HG02678 (cell line): ENCODE measurements around the gene DNAH5.
"Not testable (repeated sequence)": the region's sequence is repeated elsewhere in the genome, so short reads cannot be mapped to it uniquely, and the experiment has no call there.

Source experiments
- ATAC-seq: cut with Tn5 transposase; IDR thresholded peaks from one replicate; pipeline ENCODE4 v1.9.1; 2021; ENCODE audit warnings: mild to moderate bottlenecking, moderate library complexity; ENCODE audit not compliant: unreplicated experiment

DNAH5 gene, protein sequence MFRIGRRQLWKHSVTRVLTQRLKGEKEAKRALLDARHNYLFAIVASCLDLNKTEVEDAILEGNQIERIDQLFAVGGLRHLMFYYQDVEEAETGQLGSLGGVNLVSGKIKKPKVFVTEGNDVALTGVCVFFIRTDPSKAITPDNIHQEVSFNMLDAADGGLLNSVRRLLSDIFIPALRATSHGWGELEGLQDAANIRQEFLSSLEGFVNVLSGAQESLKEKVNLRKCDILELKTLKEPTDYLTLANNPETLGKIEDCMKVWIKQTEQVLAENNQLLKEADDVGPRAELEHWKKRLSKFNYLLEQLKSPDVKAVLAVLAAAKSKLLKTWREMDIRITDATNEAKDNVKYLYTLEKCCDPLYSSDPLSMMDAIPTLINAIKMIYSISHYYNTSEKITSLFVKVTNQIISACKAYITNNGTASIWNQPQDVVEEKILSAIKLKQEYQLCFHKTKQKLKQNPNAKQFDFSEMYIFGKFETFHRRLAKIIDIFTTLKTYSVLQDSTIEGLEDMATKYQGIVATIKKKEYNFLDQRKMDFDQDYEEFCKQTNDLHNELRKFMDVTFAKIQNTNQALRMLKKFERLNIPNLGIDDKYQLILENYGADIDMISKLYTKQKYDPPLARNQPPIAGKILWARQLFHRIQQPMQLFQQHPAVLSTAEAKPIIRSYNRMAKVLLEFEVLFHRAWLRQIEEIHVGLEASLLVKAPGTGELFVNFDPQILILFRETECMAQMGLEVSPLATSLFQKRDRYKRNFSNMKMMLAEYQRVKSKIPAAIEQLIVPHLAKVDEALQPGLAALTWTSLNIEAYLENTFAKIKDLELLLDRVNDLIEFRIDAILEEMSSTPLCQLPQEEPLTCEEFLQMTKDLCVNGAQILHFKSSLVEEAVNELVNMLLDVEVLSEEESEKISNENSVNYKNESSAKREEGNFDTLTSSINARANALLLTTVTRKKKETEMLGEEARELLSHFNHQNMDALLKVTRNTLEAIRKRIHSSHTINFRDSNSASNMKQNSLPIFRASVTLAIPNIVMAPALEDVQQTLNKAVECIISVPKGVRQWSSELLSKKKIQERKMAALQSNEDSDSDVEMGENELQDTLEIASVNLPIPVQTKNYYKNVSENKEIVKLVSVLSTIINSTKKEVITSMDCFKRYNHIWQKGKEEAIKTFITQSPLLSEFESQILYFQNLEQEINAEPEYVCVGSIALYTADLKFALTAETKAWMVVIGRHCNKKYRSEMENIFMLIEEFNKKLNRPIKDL (N-terminal part only)

DNA sequence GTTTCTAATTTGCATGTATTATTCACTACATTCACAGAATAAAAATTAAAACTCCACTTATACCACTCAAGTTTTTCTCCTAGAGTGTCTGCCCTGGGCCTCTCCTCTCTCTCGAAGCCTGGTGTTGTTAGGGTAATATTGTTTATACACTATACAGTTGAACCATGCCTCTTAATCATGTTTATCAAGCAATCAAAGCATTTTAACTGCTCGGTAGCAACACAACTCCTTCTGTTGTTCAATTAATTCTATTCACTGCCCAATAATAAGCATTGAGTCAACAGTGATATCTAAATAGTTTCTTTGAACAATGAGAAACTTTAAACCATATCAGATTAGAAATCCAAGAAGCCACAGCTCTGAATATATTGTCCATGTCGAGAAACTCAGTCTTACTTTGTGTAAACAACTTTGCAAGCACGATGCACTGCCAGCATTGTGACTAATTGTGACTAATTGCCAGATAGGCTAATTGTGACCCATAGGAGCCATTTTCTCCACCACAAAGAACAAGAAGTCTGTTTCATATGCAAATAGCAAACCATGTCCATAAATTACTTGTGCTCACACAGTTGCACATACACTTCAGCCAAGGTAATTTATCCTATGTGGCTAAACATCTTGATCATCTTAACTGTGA, at the start of gene DNAH5:
Gene DNAH5 (minus strand): TSS at position 129 of the 640 bp plus-strand sequence. CDS start 250 bp downstream, outside the sequence.
- ATAC-seq = no peak

DNA sequence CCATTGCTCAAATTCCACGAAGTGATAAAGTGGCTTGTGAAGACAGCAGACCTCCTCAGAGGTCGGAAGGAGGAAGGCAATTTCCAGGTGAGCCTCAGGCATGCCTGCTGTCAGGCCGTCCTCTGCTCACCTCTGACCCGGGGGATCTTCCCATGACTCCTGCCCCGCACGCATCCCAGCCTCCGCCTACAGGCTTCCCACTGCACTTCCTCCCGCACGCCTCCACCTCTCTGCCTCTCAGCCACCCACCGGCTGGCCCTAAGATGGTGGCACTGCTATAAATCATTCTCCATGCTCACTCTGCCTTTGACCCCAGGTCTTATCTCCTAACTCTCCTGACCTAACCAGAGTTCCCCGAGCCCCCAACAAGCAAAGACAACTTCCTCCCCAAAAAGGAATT, 49.4 kb upstream of the DNAH5 start:
- ATAC-seq = no peak

DNA sequence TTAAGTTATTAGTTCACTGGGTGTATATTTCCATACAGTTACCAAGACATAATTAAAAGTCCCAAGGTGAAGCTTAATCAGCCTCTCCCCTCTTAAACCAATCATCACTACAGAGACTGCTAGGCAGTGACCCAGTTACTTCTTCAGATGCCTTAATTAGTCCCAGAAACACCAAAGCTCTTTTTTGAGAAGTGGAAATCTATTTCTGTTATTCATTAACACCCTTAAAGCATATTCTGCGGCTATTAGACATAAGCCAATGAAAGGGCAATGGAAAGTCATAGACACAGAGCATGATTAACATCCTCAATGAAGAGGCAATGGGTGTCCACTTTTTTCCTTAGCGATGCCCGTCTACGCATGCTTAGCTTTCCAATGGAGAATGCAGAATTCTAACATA, 48.3 kb upstream of the DNAH5 start:
- peak; percentile 56 for ATAC-seq

DNA sequence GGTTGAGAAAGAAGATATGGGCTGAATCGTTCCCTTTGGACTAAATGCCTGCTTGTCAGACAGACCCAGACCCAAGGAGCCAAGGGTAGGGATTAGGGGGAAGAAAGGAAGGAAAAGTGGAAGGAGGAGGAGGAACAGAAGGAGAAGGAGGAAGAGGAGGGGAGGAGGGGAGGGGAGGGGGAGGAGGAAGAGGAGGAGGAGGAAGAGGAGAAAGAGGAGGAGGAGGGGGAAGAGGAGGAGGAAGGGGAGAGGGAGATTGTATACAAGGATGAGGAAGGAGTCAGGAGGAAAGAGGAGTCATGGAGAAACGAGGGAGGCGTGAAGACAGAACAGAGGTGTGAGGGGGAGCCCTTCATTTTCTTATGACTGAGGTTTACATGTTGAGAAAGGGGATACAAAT, 46.9 kb upstream of the DNAH5 start:
- ATAC-seq = no peak

GRCh38 chr5:13990896-13991295, 46.4 kb upstream of the DNAH5 start:
- no peak for ATAC-seq

DNA sequence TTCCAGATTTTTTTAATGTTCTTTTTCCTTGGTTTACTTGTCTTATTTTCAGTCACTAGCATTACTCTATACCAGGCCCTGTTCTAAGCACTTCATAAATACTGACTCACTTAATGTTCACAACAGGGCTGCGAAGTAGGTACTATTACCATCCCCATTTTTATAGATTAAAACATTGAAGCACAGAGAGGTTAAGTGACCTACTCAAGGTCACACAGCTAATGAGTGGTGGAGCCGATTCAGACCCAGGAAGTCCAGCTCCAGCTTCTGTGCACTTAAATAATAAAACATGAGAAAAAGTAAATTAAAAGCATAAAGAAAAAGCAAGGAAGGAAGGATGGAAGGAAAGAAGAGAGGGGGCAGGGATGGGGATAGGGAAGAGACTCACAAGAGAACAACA, 45.3 kb upstream of the DNAH5 start:
- no peak for ATAC-seq

GRCh38 chr5:13987843-13988464, 43.5 kb upstream of the DNAH5 start:
- peak; percentile 51 for ATAC-seq

DNA sequence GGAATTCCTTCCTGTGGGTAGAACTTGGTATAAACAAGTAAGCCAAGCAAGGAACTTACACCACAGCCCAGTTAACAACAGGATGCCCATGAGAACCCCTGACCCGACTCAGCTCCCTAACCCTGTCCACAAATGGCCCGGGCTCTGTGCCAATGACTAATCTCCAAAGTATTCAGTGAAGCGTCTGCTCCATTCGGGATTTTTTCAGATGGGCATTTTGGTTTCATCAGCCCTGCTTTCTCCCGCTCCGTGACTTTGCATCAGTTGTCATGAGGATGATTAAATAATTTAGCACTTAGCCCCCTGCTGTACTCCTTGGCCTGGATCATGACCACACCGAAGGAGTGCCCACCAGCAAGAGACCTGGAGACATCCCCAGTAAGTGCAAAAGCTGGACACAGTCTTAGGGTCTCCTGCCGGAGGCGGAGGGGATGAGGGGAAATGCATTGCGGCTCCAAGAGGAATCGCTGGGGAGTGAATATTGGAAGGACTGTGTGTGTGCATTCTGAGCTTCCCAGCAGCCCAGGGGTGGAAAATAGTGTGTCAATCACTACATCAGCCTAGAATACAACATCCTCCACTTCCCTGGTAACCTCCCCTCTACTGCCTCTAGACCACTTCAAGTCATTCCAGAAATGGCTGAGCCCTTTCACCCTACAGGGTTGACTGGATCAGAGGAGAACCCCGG, 41.4 kb upstream of the DNAH5 start:
- ATAC-seq = no peak

DNA sequence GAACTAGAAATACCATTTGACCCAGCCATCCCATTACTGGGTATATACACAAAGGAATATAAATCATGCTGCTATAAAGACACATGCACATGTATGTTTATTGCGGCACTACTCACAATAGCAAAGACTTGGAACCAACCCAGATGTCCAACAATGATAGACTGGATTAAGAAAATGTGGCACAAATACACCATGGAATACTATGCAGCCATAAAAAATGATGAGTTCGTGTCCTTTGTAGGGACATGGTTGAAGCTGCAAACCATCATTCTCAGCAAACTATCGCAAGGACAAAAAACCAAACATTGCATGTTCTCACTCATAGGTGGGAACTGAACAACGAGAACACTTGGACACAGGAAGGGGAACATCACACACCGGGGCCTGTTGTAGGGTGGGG, 40.4 kb upstream of the DNAH5 start:
- not testable (repeated sequence) for ATAC-seq

DNA sequence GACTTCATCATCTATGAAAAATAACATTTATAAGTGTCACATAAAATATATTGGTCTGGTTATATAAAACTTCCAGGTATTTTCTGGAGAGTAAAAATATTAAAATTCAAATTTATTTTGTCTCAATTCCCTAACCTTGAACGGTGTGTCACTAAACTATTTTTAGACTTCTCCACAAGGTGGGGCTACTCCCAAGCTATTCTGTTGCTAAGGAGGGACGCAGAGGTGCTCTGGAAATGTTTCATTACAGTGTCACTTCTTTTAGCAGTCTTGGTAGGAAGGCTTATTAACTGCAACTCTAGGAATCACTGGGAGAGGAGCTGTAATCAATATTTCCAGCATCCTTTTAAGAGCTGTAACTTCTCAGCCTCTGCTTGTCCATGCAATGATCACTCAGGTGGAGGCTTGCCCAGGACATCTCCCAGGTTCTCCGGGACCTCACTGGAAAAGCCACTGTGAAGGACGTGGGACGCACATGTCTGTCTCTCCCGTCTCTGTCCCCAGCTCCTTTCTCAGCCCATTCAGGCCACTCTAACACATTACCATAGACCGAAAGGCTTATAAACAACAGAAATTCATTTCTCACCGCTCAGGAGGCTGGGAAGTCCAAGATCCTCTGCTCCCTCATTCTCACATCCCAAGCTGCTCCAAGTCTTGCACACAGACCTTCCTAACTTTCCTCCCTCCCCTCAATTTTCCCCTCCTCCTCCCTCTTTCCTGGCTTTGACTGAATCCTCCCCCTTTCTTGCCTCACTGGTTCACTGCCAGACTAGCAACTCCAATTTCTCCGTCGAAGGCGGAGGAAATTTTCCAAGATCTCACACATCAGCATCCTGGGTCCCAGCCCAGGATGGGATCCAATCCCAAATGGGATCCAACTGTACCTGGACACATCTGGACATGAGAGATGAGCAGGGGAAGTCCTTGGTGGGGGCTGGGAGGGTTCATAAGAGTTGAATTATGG, 32.7 kb upstream of the DNAH5 start:
- no peak for ATAC-seq

DNA sequence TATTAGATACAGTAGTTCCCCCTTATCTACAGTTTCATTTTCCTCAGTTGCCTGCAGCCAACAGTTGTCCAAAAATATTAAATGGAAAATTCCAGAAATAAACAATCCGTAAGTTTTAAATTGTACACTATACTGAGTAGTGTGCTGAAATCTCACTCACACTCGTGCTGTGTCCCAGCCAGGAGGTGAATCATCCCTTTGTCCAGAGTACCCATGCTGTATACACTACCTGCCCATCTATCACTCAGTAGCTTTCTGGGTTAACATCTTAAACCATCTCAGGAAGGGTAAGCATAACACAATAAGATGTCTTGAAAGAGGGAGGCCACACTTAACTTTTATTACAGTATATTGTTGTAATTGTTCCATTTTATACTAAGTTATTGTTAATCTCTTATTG, 31.7 kb upstream of the DNAH5 start:
- no peak for ATAC-seq

- ATAC-seq = no peak
These were observed 30.8 kb upstream of the DNAH5 start for GRCh38 chr5:13975246-13975645.

- no peak for ATAC-seq
These were observed 29.2 kb upstream of the DNAH5 start for GRCh38 chr5:13973724-13974123.

DNA sequence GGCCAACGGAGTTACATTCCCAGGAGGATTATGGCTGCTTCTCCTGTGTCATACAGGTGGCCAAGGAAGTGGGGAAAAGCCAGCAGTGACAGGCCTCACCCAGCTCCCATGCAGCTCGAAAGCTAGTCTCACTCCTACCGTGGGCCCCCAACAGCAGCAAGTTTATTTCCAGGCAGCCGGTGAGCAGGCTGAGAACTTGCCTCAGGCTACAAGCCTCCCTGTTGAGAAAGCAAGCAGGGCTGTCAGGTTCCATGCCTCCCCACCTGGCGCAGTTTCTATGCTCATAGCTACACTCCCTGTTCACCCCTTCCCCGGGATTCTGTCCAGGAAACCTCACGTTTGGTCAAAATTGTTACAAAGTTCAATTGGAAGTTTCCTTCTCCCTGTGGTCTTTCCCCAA, 27.5 kb upstream of the DNAH5 start:
- no peak for ATAC-seq

DNA sequence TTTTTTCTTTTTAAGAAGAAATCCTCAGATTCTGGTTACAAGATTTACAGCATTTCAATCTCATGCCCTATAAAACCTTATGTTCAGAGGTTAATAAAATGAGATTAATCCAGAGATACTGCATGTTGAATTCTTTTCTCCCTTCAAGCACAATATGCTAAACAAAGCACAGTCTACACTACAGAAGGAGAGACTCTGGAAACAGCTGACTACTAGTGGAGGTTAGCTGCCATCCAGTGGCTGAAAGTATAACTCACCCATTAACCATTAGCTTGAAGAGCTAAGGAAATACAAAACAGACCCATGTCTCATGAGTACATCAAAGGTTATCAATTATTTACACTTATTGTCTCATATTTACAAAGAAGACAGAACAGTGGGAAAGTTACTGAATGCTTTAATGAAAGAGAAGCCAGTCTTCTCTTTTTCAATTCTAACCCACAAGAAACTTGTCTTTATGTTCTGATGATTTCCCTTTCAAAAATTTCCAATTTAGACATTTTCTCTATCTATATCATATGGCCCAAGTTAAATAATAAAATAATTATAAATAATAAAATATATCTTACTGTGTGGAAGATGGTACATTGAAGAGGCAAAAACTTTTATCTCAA, 12.7 kb upstream of the DNAH5 start:
- ATAC-seq = peak; percentile 96

DNA sequence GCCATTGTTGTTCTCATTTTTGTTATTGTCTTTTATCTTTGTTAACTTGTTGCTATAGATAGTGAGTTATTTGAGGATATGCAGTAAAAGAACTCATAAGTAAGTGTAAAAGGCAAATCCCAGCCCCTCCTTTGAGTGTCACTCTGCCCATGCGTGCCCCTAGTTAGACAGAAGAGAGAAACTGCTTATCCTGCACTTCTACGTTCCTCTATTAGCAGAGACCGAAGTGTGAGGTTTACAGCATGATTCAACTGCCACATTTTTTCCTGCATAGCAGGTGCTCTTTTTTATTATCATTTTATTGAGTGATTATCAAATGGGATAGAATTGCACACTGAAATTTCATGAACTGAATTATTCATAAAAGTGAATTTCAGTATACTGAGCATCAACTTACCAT, 12.0 kb upstream of the DNAH5 start:
- ATAC-seq = no peak

- ATAC-seq = no peak
These were observed 11.4 kb upstream of the DNAH5 start for GRCh38 chr5:13955896-13956295.

DNA sequence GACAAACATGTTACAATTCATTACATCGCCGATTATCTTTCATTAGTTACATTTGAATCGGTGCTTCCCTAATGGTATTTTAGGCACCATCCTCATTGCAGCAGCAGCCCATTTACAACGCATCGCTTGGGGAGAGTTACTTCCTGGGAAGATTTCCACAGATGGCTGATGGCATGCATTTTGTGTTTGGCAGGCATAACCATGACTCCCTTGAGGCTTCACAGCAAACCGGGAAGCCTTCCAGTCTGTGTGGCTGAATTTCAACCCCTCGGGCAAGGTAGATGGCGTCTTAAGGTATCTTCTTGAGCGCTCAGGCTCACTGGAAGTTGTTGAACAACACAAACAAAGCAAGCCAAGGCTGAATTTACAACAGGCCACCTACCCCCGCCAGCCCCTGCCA, 1.6 kb upstream of the DNAH5 start:
- no peak for ATAC-seq
